IMR-90 (cell line): ENCODE data around the gene PLXDC2.

ENCODE experiments used
- BHLHE40 ChIP-seq: fragments of 150-350 bp; IDR thresholded peaks from 2 replicates; pipeline ENCODE4 v1.6.1; 2016; ENCODE audit warnings: mild to moderate bottlenecking, low read depth, low read length
- MAZ ChIP-seq: IDR thresholded peaks from 2 replicates; pipeline ENCODE4 v1.6.1; 2012; ENCODE audit warnings: low read depth, mild to moderate bottlenecking, low read length, improper control_type of control experiment, moderate library complexity, borderline replicate concordance
- POLR2A ChIP-seq: IDR thresholded peaks from 2 replicates; pipeline ENCODE4 v1.6.1; 2012; ENCODE audit warnings: mild to moderate bottlenecking, low read depth, low read length
- RAD21 ChIP-seq: IDR thresholded peaks from 2 replicates; pipeline ENCODE4 v1.6.1; 2012; ENCODE audit warnings: low read length, improper control_type of control experiment
- TF ChIP-seq, protein P1 (sequence below): conservative IDR thresholded peaks from 2 replicates; pipeline ENCODE4 v1.5.1; 2012; ENCODE audit warnings: mild to moderate bottlenecking, low read depth, low read length, improper control_type of control experiment

DNA sequence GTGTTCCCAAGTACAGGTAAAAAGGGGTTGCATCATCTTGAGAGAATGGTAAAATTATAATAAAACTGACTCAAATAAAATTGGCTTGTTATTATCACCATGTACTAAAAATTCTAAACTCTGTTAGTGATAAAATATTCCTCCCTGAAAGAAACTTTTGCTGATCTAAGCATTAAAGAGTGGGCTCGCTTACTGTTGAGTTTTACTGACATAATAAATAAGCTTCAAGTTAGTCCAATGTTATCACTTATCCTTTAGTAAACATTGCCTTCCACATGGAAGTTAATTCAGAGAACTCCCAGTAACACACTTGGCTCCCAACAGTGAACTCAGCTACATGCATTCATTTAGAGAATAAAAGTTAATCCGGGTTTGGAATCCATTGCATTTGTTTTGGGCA, 456.4 kb downstream of the PLXDC2 start:
- TF ChIP-seq MAZ = no peak
- TF ChIP-seq POLR2A = no peak
- TF ChIP-seq, protein P1, sequence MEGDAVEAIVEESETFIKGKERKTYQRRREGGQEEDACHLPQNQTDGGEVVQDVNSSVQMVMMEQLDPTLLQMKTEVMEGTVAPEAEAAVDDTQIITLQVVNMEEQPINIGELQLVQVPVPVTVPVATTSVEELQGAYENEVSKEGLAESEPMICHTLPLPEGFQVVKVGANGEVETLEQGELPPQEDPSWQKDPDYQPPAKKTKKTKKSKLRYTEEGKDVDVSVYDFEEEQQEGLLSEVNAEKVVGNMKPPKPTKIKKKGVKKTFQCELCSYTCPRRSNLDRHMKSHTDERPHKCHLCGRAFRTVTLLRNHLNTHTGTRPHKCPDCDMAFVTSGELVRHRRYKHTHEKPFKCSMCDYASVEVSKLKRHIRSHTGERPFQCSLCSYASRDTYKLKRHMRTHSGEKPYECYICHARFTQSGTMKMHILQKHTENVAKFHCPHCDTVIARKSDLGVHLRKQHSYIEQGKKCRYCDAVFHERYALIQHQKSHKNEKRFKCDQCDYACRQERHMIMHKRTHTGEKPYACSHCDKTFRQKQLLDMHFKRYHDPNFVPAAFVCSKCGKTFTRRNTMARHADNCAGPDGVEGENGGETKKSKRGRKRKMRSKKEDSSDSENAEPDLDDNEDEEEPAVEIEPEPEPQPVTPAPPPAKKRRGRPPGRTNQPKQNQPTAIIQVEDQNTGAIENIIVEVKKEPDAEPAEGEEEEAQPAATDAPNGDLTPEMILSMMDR = no peak
- TF ChIP-seq RAD21 = no peak
- TF ChIP-seq BHLHE40 = no peak
